Nephron progenitor cell (in vitro differentiated cells): ENCODE results near the gene VEGFA.
A peak's percentile ranks its signal among the peaks of the same experiment; 100 is the strongest.

Source experiments
- DNase-seq: peaks from one replicate; pipeline ENCODE4 v3.0.0; 2021
- H3K27ac Mint-ChIP-seq: 2 replicates; pipeline ENCODE4 v1.8.0; 2021; ENCODE audit warnings: mild to moderate bottlenecking, moderate library complexity, mixed read lengths
- H3K27me3 Mint-ChIP-seq: 2 replicates; pipeline ENCODE4 v1.8.0; 2021; ENCODE audit warnings: mild to moderate bottlenecking, low read depth, mixed read lengths; ENCODE audit not compliant: poor library complexity
- H3K36me3 Mint-ChIP-seq: 2 replicates; pipeline ENCODE4 v1.8.0; 2021; ENCODE audit warnings: low read depth, mixed read lengths
- H3K4me1 Mint-ChIP-seq: 2 replicates; pipeline ENCODE4 v1.8.0; 2021; ENCODE audit warnings: mixed read lengths
- H3K4me3 Mint-ChIP-seq: 2 replicates; pipeline ENCODE4 v1.8.0; 2021; ENCODE audit warnings: mild to moderate bottlenecking, moderate library complexity, mixed read lengths
- H3K9me3 Mint-ChIP-seq: 2 replicates; pipeline ENCODE4 v1.8.0; 2021; ENCODE audit warnings: mild to moderate bottlenecking, moderate library complexity, mixed read lengths
- TF ChIP-seq, protein P1 (sequence below): fragments of 200-600 bp; sonication (generic); IDR thresholded peaks from 2 replicates; pipeline ENCODE4 v1.5.0; 2021; ENCODE audit warnings: antibody characterized with exemption

VEGFA gene

DNA sequence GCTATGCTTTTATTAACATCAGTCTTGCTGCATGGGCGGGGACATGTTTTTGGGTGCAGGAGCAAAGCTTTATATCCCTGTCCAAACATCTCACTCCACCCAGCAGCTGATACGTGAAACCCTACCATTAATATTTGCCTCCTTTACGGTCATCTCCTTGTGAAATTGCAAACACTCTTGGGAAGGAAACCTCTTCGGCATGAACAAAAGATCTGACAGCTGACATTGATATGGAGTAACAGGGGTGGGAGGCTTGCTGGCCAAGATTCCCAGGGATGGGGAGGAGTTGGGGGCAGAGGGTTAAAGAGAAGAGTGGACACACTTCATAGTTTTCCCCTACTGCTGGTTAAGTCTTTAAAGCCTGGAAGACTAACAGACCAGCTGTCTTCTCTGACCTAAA, 22.2 kb upstream of the VEGFA start:
- Mint-ChIP-seq H3K4me1 (peaks cover 58% of the 10 kb centered on the region), H3K36me3 (no peaks in the 10 kb centered on the region), H3K27me3 (peaks cover 10% of the 10 kb centered on the region), H3K27ac (no peak overlapping the region), H3K9me3 (no peaks in the 10 kb centered on the region), H3K4me3 (peak overlapping the region; percentile 56)
- no peak for DNase-seq
- TF ChIP-seq, protein P1, sequence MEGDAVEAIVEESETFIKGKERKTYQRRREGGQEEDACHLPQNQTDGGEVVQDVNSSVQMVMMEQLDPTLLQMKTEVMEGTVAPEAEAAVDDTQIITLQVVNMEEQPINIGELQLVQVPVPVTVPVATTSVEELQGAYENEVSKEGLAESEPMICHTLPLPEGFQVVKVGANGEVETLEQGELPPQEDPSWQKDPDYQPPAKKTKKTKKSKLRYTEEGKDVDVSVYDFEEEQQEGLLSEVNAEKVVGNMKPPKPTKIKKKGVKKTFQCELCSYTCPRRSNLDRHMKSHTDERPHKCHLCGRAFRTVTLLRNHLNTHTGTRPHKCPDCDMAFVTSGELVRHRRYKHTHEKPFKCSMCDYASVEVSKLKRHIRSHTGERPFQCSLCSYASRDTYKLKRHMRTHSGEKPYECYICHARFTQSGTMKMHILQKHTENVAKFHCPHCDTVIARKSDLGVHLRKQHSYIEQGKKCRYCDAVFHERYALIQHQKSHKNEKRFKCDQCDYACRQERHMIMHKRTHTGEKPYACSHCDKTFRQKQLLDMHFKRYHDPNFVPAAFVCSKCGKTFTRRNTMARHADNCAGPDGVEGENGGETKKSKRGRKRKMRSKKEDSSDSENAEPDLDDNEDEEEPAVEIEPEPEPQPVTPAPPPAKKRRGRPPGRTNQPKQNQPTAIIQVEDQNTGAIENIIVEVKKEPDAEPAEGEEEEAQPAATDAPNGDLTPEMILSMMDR, result no peak

GRCh38 chr6:43748765-43749164, 21.2 kb upstream of the VEGFA start:
- Mint-ChIP-seq H3K27me3 (peaks cover 11% of the 10 kb centered on the region), H3K4me1 (peaks cover 48% of the 10 kb centered on the region)

DNA sequence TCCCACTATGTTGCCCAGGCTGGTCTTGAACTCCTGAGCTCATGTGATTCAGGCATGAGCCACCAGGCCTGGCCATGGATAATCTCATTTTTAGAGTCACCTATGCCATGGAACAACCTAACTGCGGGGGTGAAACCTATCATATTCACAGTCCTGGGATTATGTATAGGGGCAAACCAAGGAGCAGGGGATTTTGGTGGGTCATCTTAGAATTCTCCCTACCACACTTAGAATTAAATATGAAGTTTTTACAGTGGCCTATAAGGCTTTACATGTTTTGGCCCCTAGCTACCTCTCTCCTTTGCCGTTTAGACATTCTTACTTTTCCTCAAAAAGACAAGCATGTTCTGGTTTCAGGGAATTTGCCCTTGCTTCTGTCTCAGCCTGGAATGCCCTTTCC, 20.6 kb upstream of the VEGFA start:
- Mint-ChIP-seq H3K36me3 (no peaks in the 10 kb centered on the region), H3K27me3 (peaks cover 13% of the 10 kb centered on the region), H3K9me3 (peaks cover 5% of the 10 kb centered on the region), H3K4me3 (no peak overlapping the region), H3K4me1 (peaks cover 41% of the 10 kb centered on the region), H3K27ac (peak overlapping the region; percentile 88)
- no peak for DNase-seq
- TF ChIP-seq, protein P1, result no peak

More at GRCh38 chr6:43748765-43749164, 21.2 kb upstream of the VEGFA start:
- Mint-ChIP-seq H3K9me3 (peaks cover 5% of the 10 kb centered on the region), H3K27ac (no peak overlapping the region), H3K36me3 (no peaks in the 10 kb centered on the region), H3K4me3 (no peak overlapping the region)
- DNase-seq, result no peak
- TF ChIP-seq, protein P1, result no peak

GRCh38 chr6:43750622-43751021, 19.4 kb upstream of the VEGFA start:
- Mint-ChIP-seq H3K9me3 (peaks cover 5% of the 10 kb centered on the region), H3K4me3 (no peak overlapping the region), H3K27ac (no peak overlapping the region), H3K27me3 (peaks cover 20% of the 10 kb centered on the region), H3K36me3 (no peaks in the 10 kb centered on the region), H3K4me1 (peaks cover 30% of the 10 kb centered on the region)
- no peak for DNase-seq
- TF ChIP-seq, protein P1, result no peak

- H3K4me1 Mint-ChIP-seq, result peaks cover 7% of the 10 kb centered on the region
- no peaks in the 10 kb centered on the region for H3K36me3 Mint-ChIP-seq
- H3K9me3 Mint-ChIP-seq, result peaks cover 5% of the 10 kb centered on the region
- TF ChIP-seq, protein P1, result no peak
- no peak overlapping the region for H3K4me3 Mint-ChIP-seq
- peaks cover 15% of the 10 kb centered on the region for H3K27me3 Mint-ChIP-seq
- H3K27ac Mint-ChIP-seq, result peak overlapping the region; percentile 9
- DNase-seq, result no peak
These were observed 16.3 kb upstream of the VEGFA start for GRCh38 chr6:43753570-43754183.

DNA sequence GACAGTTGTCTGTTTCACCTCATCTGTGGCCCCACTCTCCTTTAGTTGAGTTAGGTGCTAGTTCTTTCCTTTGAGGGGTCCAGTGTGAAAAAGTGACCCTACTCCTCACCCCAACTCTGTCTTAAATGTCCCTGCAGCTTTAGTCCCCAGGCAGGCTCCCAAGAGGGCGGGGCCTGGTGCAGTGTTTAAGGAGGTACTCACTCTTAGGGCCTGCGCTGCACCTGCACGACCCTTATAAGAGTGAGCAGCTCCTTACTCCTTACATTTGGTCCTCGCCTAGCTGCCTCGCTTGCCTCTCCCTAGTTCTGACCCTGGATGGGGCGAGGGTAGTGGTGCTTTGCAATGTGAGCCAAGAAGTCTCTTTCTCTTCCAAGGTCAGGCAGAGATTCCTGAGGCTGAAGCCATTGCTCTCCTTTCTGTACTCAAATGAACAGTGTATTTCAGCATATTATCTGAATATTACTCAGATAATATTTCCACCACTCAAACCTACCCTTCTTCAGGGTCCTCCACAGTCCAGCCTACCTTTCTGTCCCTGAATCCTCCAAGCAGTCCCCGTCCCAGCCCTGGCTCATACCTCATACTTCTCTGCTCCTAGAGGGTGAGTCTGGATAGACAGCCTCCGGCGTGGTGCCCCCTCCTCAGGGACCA, 11.9 kb upstream of the VEGFA start:
- Mint-ChIP-seq H3K36me3 (no peaks in the 10 kb centered on the region), H3K27me3 (peaks cover 20% of the 10 kb centered on the region), H3K4me1 (peaks cover 34% of the 10 kb centered on the region), H3K27ac (no peak overlapping the region), H3K4me3 (no peak overlapping the region), H3K9me3 (peaks cover 5% of the 10 kb centered on the region)
- TF ChIP-seq, protein P1, result no peak
- DNase-seq, result no peak
